Measurements from ENCODE around the gene CDK15.

CDK15 gene

GRCh38 chr2:201872591-201872990 is 66.3 kb downstream of the CDK15 start:
- no peak for DNase-seq

GRCh38 chr2:201879996-201880395 is 73.7 kb downstream of the CDK15 start:
- DNase-seq = no peak

DNA sequence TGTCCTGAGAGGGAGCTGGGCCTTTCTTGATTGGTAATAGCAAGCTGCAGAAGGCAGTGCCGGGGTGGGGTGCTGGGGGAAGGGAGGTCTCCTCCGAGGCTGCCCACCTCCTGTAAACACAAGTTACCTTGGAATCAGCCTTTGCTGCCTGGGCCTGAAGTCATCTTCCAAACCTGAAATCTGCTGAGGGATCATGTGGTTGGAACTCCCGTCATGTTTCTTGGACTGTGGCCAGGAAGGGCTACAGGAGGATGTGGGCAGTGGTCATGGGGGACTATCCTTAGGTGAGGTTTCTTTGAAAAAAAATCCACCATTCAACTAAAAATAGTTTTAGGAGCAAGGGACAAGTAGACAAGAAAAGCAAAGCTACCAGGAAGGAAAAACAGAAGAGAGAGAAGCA is 74.2 kb downstream of the CDK15 start:
- DNase-seq = no peak

DNA sequence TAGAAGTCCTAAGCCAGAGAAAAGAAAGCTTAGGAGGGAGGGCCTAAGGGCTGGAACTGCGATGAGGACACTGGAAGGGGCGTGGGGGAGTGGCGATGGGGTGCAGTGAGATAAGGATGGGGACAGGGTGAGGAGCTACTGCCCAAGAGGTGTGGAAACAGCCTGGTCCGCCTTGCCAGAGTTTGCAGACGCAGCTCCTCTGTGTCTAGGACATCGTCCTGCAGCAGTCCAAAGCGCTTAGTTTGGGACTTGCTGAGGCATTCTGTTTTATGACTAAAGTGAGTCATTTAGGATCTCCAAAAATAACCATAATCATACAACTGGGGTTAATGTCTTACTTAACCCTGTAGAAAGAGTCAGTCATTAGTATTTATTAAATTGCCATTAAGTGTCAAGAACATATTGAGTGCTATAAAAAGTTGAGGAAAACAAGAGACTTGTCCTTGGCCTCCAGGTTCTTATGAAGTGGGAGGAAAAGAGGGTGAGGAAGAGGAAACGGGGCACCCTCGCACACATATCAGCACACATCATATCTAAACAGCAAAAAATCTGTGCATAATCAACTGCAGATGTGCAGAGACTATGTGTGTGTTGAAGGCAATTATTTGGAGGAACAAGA is 74.8 kb downstream of the CDK15 start:
- DNase-seq = no peak

DNA sequence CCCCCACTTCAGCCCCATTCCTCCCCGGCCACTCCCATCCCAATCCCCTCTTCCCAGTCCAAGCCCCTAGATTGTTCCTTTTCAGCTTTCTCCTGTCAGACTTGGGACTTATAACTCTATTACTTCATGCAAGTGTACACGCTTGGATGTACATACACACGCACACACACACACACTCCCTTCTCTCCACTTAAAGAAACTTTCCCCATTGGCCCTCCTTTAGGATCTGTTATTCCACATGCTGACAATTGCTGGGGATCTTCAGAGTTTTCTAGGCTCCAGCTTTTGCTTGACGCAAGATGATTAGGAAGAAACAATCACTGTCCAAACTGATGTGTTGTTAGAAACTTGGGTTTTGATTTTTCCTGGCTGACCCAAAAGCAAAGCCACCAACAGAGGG is 75.4 kb downstream of the CDK15 start:
- DNase-seq = no peak

- DNase-seq = peak in 1 of 2 experiments; percentile 21
These were observed 76.2 kb downstream of the CDK15 start for GRCh38 chr2:201882353-201883090.

DNA sequence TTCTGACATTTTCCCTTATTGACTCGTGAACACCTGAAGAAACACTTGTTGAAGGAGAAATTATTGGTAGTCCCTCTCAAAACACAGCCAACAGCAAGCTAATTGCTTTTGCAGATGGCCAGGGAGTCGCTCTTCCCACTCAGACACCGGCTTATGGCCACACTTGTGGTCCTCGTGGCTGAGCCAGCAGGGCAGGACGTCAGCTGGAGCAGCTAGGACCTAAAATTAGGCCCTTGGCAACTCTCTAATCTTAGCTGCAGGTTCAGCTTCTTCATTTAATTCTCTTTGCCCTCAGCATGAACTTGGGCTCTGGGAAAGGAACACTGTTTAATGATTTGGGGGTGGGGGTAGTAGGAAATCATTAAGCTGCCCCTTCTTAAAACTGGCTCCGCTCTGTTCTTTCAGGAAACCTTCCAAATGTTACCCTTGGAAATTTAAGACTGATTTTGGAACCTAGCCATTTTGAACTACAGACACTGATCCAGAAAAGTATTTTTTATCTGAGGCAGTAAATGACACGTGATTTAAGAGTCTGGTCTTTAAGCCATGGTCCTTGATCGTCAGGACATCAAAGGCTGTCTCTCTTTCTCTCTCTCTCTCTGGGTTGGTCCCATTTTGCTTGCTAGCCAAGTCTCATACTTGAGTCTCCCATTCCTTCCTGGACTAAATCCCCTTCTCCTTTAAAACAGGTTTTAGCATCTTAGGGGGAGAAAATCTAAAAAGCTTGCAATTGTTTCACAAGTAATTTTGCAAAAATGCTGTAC is 77.5 kb downstream of the CDK15 start:
- peak; percentile 78 to 80 for DNase-seq

DNA sequence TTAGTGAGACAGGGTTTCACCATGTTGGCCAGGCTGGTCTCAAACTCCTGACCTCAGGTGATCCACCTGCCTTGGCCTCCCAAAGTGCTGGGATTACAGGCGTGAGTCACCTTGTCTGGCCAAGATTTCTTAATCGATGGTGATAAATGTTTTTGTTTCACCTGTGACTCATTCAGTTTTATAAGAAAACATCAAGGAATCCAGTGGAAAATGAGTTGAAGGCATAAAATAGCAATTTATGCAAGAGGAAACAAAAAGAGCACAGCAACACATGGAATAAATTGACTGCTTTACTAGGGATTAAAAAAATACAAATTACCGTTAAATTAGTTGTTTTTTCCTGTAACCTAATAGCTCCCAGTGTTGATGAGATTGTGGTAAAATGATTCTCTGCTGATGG is 80.2 kb downstream of the CDK15 start:
- DNase-seq = no peak

DNA sequence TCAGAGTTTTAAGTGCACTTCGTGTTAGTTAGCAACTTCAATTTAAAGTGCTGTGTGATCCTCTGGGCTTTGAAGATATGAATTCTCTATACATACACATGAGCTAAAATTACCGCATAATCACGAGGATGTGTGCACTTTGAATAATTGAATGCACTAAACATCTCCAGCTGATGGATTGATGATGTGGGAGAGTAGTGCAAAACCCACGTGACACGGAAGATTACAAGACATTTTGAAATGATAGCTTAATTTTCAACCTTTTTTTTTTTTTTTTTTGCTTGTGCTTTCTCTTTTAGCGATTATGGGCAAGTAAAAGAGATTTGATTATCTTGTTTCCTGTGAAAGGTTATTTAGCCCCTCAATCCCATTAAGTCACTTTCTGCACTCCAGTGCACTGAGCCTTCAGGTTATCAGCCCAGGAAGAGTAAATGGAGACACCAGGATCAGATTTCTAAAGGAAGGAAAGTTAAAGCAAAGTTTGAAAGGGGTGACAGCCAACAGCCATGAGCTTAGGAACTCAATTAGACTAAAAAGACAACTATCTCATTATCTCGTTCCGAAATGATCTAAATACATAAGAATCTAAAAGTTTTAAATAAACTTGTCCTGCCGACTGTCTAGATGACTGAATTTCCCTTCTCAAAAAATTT is 81.6 kb downstream of the CDK15 start:
- no peak for DNase-seq

- DNase-seq = no peak
These were observed 82.1 kb downstream of the CDK15 start for GRCh38 chr2:201888426-201888800.

- no peak for DNase-seq
These were observed 84.1 kb downstream of the CDK15 start for GRCh38 chr2:201890453-201890852.

- DNase-seq = no peak
These were observed 85.3 kb downstream of the CDK15 start for GRCh38 chr2:201891676-201892075.

DNA sequence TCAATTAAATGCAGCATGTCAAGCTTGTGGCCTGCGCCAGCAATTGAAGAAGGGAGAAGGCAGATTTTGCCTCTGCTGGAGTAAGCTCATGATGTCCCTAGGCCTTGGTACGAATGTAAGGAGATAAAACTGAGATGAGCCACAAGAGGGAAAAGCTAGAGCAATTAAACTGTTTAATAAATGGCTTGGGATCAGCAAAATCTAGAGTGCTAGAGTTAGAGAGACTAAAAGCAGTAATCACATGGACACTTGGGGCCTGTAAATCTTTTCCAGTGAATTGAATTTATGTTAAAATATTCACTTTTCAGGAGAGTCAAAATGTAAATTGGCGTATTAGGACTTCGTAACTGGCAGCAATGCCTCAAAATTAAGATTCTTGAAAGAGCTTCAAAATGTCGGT is 86.2 kb downstream of the CDK15 start:
- no peak for DNase-seq

- no peak for DNase-seq
These were observed 94.0 kb downstream of the CDK15 start for GRCh38 chr2:201900362-201900761.

DNA sequence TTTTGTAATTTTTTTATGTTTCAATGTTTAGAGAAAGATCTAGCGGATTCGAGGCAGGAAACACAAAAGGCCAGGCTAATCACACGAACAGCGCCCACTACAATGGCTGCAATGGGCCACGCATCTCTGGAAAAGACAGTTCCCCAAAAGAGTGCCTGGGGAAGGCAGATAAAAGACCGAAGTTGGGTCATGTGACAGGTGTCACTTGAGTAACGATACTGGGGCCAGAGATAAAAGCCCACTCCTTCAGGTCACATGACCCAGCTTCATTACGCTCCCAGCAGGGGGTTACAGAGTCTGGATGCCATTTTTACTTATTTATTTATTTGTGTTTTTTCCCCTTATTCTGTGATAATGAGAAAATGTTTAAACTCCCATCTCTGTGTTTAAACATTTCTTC is 95.4 kb downstream of the CDK15 start:
- no peak for DNase-seq

GRCh38 chr2:201904538-201905420 is 98.4 kb downstream of the CDK15 start:
- no peak for DNase-seq

GRCh38 chr2:201906777-201907562 is 100.6 kb downstream of the CDK15 start:
- no peak for DNase-seq

DNA sequence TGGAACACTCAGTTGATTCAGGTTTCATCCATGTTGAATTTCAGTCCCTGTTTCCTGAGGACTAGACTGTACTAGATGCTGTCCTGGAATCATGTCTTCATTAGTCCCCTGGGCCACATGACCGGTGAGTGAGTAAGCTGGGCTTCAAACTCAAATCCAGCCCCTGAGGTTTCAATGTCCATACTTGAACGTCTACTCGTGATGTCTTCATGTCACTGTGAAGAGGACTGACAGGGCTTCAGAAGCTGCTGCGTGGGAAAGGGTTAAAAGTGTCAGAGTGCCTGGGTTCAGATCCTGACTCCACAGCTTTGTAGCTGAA is 101.2 kb downstream of the CDK15 start:
- no peak for DNase-seq

- no peak for DNase-seq
These were observed 102.6 kb downstream of the CDK15 start for GRCh38 chr2:201908901-201909300.

GRCh38 chr2:201909348-201909747 is 103.0 kb downstream of the CDK15 start:
- no peak for DNase-seq

DNA sequence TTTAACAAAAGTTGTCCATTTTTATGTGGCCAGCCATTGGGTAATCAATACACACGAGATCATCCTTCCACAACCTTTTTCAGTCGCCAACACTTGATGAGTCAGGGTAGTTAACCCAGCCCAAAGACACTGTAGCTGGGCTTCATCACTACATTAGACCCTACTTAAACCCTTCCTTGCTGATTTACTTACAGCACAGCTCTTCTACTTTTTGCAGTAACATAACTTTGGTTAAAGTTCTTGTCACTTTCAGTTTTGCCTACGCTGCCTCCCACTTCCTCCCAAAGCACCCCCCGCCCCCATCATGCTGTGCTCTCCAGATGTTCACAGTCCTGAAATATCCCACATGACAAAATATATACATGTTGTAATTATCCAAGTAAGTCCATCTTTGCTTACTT is 103.6 kb downstream of the CDK15 start:
- DNase-seq = no peak

DNA sequence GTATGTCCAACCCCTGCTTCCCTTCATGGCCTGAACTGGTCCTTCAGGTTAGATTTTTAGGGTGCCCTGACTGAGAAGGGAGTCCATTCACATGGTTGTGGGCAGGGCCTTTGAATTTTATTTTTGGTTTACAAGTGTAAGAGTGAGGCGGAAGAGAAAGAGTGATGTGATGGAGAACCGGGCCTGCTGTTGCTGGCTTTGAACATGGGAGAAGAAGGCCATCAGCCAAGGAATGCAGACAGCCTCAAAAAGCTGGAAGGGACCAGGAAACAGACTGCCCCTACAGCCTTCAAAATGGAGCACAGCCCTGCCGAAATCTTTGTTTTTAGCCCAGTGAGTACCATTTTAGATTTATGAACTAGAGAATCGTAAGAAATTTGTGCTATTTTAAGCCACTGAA is 105.0 kb downstream of the CDK15 start:
- DNase-seq = no peak

Measured in cerebellar nuclear complex (tissue), 1 donor.